Activated CD4-positive, alpha-beta T cell treated with anti-CD3 and anti-CD28 coated beads, Interleukin-2, amount 10 ng/mL, durations not matched to agents 24 days and 14 days (primary cell): Measurements from ENCODE around the gene DEDD. TPM values are rescaled to one million over a fixed set of nuclear protein-coding genes. Genes with fewer than 3 reads are reported as not detected.

ENCODE experiments used
- DNase-seq: peaks from one replicate; pipeline ENCODE4 v3.0.0; 2022
- H3K27ac Mint-ChIP-seq: one replicate; pipeline ENCODE4 v1.8.0; 2022; ENCODE audit warnings: mild to moderate bottlenecking, mixed read lengths
- H3K27me3 Mint-ChIP-seq: one replicate; pipeline ENCODE4 v1.8.0; 2022; ENCODE audit warnings: mixed read lengths
- H3K36me3 Mint-ChIP-seq: one replicate; pipeline ENCODE4 v1.8.0; 2022; ENCODE audit warnings: low read depth, mild to moderate bottlenecking, mixed read lengths
- H3K4me1 Mint-ChIP-seq: one replicate; pipeline ENCODE4 v1.8.0; 2021; ENCODE audit warnings: mixed read lengths
- H3K4me3 Mint-ChIP-seq: one replicate; pipeline ENCODE4 v1.8.0; 2022; ENCODE audit warnings: mild to moderate bottlenecking, moderate library complexity, mixed read lengths
- H3K9me3 Mint-ChIP-seq: one replicate; pipeline ENCODE4 v1.8.0; 2021; ENCODE audit warnings: mixed read lengths
- intact Hi-C: fragments of 100-400 bp; cut with micrococcal nuclease; formaldehyde crosslinking; loops from one replicate; pipeline ENCODE4 v1.15.1; 2023
- total RNA-seq: library from RNA; stranded (reverse); gene quantifications from 2 replicates; pipeline ENCODE4 v1.2.3, GENCODE V29; 2022

Gene DEDD
- total RNA-seq, 1 donor from 2014 or later: 46.2 TPM

- peaks cover 63% of the 10 kb centered on the region for H3K36me3 Mint-ChIP-seq
- DNase-seq: no peak
Observed at GRCh38 chr1:161171696-161172095, 39.2 kb upstream of the DEDD start.

GRCh38 chr1:161171191-161171590, 38.7 kb upstream of the DEDD start:
- Mint-ChIP-seq H3K9me3 (no peaks in the 10 kb centered on the region), H3K36me3 (peaks cover 59% of the 10 kb centered on the region), H3K4me1 (peaks cover 40% of the 10 kb centered on the region), H3K27ac (no peak overlapping the region), H3K4me3 (no peak overlapping the region), H3K27me3 (no peaks in the 10 kb centered on the region)
- intact Hi-C loops: no loop called here
- DNase-seq: no peak

More at GRCh38 chr1:161171696-161172095, 39.2 kb upstream of the DEDD start:
- no peaks in the 10 kb centered on the region for H3K27me3 Mint-ChIP-seq
- no peak overlapping the region for H3K27ac Mint-ChIP-seq
- H3K4me1 Mint-ChIP-seq: peaks cover 44% of the 10 kb centered on the region
- no peaks in the 10 kb centered on the region for H3K9me3 Mint-ChIP-seq
- H3K4me3 Mint-ChIP-seq: no peak overlapping the region
- intact Hi-C loops: no loop called here

GRCh38 chr1:161168906-161169305, 36.4 kb upstream of the DEDD start:
- peak overlapping the region; percentile 37 for H3K27ac Mint-ChIP-seq
- intact Hi-C loops: no loop called here
- H3K4me1 Mint-ChIP-seq: peaks cover 37% of the 10 kb centered on the region
- H3K9me3 Mint-ChIP-seq: no peaks in the 10 kb centered on the region
- no peak overlapping the region for H3K4me3 Mint-ChIP-seq
- H3K36me3 Mint-ChIP-seq: peaks cover 50% of the 10 kb centered on the region
- H3K27me3 Mint-ChIP-seq: no peaks in the 10 kb centered on the region
- DNase-seq: no peak

GRCh38 chr1:161166669-161167548, 34.4 kb upstream of the DEDD start:
- H3K4me3 Mint-ChIP-seq: peak overlapping the region; percentile 83
- H3K27me3 Mint-ChIP-seq: no peaks in the 10 kb centered on the region
- H3K36me3 Mint-ChIP-seq: peaks cover 49% of the 10 kb centered on the region
- no peaks in the 10 kb centered on the region for H3K9me3 Mint-ChIP-seq
- DNase-seq: no peak
- H3K27ac Mint-ChIP-seq: peak overlapping the region; percentile 98
- H3K4me1 Mint-ChIP-seq: peaks cover 39% of the 10 kb centered on the region
- intact Hi-C loops: loop anchor here (1.0 to 2.0 kb wide), 4 partner anchors 10 to 35 kb away; partner anchors contain the start of genes B4GALT3, DEDD and UFC1

GRCh38 chr1:161165742-161166668, 33.5 kb upstream of the DEDD start, which contains the start of gene PPOX:
Gene PPOX, plus strand, starts transcription at chr1:161166426. Its CDS starts 422 bp downstream, at chr1:161166848.
- no peaks in the 10 kb centered on the region for H3K27me3 Mint-ChIP-seq
- peak within 1 kb of the TSS; percentile 83 for H3K4me3 Mint-ChIP-seq
- H3K4me1 Mint-ChIP-seq: peaks cover 45% of the 10 kb centered on the region
- intact Hi-C loops: loop anchor here (1.0 to 2.0 kb wide), 4 partner anchors 11 to 34 kb away; partner anchors contain the start of genes B4GALT3, DEDD and UFC1
- H3K36me3 Mint-ChIP-seq: peaks cover 48% of the 10 kb centered on the region
- H3K27ac Mint-ChIP-seq: peak within 1 kb of the TSS; percentile 98
- peak; percentile 98 for DNase-seq
- H3K9me3 Mint-ChIP-seq: no peaks in the 10 kb centered on the region

GRCh38 chr1:161164901-161165610, 32.6 kb upstream of the DEDD start:
- peak; percentile 65 for DNase-seq
- Mint-ChIP-seq H3K27me3 (no peaks in the 10 kb centered on the region), H3K4me3 (peak overlapping the region; percentile 83), H3K36me3 (peaks cover 44% of the 10 kb centered on the region), H3K4me1 (peaks cover 49% of the 10 kb centered on the region), H3K9me3 (no peaks in the 10 kb centered on the region), H3K27ac (peak overlapping the region; percentile 98)
- intact Hi-C loops: no loop called here

GRCh38 chr1:161163793-161164192, 31.3 kb upstream of the DEDD start:
- intact Hi-C loops: no loop called here
- H3K4me1 Mint-ChIP-seq: peaks cover 53% of the 10 kb centered on the region
- peak overlapping the region; percentile 98 for H3K27ac Mint-ChIP-seq

GRCh38 chr1:161162806-161163205, 30.3 kb upstream of the DEDD start:
- Mint-ChIP-seq H3K4me1 (peaks cover 54% of the 10 kb centered on the region), H3K36me3 (peaks cover 48% of the 10 kb centered on the region)
- intact Hi-C loops: no loop called here

More at GRCh38 chr1:161163793-161164192, 31.3 kb upstream of the DEDD start:
- Mint-ChIP-seq H3K9me3 (no peaks in the 10 kb centered on the region), H3K4me3 (no peak overlapping the region), H3K36me3 (peaks cover 44% of the 10 kb centered on the region), H3K27me3 (no peaks in the 10 kb centered on the region)
- DNase-seq: no peak

GRCh38 chr1:161162052-161162451, 29.6 kb upstream of the DEDD start:
- Mint-ChIP-seq H3K36me3 (peaks cover 53% of the 10 kb centered on the region), H3K27ac (no peak overlapping the region), H3K27me3 (no peaks in the 10 kb centered on the region), H3K4me3 (no peak overlapping the region), H3K9me3 (no peaks in the 10 kb centered on the region), H3K4me1 (peaks cover 55% of the 10 kb centered on the region)
- intact Hi-C loops: no loop called here
- DNase-seq: no peak

More at GRCh38 chr1:161162806-161163205, 30.3 kb upstream of the DEDD start:
- no peaks in the 10 kb centered on the region for H3K9me3 Mint-ChIP-seq
- H3K27me3 Mint-ChIP-seq: no peaks in the 10 kb centered on the region
- H3K4me3 Mint-ChIP-seq: no peak overlapping the region
- no peak for DNase-seq
- peak overlapping the region; percentile 8 for H3K27ac Mint-ChIP-seq

GRCh38 chr1:161161652-161162051, 29.2 kb upstream of the DEDD start:
- intact Hi-C loops: no loop called here
- Mint-ChIP-seq H3K4me3 (peak overlapping the region; percentile 91), H3K27ac (no peak overlapping the region), H3K9me3 (no peaks in the 10 kb centered on the region), H3K36me3 (peaks cover 57% of the 10 kb centered on the region), H3K27me3 (no peaks in the 10 kb centered on the region), H3K4me1 (peaks cover 53% of the 10 kb centered on the region)
- no peak for DNase-seq

- peak overlapping the region; percentile 93 for H3K27ac Mint-ChIP-seq
- H3K9me3 Mint-ChIP-seq: no peaks in the 10 kb centered on the region
- intact Hi-C loops: no loop called here
- H3K36me3 Mint-ChIP-seq: peaks cover 59% of the 10 kb centered on the region
- H3K4me3 Mint-ChIP-seq: peak overlapping the region; percentile 91
- no peaks in the 10 kb centered on the region for H3K27me3 Mint-ChIP-seq
- H3K4me1 Mint-ChIP-seq: peaks cover 50% of the 10 kb centered on the region
- no peak for DNase-seq
Observed at GRCh38 chr1:161160671-161161145, 28.2 kb upstream of the DEDD start.

GRCh38 chr1:161159913-161160243, 27.4 kb upstream of the DEDD start:
- H3K4me1 Mint-ChIP-seq: peaks cover 51% of the 10 kb centered on the region

More at GRCh38 chr1:161159913-161160243, 27.4 kb upstream of the DEDD start:
- peak overlapping the region; percentile 93 for H3K27ac Mint-ChIP-seq
- intact Hi-C loops: loop anchor here (2.0 kb wide), 1 partner anchor 17 kb away; the partner anchor contains the start of gene B4GALT3
- H3K4me3 Mint-ChIP-seq: peak overlapping the region; percentile 91
- no peaks in the 10 kb centered on the region for H3K9me3 Mint-ChIP-seq
- no peak for DNase-seq
- H3K36me3 Mint-ChIP-seq: peaks cover 61% of the 10 kb centered on the region
- H3K27me3 Mint-ChIP-seq: no peaks in the 10 kb centered on the region
